ENCODE results near the gene KLHL22.

Gene KLHL22

DNA sequence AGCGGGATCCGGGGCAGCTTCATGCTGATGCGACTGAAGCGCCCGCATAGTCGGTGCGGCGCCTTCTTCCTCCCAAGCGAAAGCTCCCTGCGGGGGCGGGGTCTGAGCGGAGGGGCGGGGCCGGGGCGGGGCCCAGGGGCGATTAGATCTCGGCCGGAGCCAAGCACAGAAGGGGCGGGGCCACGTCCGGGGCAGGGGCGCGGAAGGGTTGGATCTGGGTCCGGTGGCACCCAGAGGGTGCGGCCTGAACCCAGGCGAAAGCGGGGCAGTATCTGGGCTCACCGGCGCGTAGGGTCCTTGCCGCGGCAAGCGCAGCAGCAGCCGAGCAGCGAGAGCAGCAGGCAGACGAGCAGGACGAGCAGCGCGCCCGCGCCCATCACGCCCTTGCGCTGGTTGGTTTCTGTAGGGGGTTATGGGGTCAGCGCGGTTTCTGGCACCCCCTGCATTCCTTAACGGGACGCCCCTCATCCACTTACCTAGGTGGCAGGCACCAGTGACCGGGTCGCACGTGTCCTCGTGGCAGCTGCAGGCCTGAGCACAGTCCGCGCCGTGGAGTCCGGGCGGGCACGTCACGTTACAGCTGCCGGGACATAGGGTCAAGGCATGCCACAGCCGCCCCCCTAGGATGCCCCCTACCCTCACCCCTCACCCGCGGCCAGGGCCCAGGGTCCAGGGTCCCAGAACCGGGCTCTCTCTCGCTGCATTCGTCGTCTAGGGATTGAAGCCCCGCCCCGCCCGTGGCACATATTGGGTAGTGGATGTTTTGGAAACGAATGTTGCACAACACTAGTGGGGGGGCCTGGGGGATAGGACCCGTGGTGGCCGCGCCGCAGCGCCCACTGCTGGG is 66.1 kb downstream of the KLHL22 start:
- TF ChIP-seq, protein P1, sequence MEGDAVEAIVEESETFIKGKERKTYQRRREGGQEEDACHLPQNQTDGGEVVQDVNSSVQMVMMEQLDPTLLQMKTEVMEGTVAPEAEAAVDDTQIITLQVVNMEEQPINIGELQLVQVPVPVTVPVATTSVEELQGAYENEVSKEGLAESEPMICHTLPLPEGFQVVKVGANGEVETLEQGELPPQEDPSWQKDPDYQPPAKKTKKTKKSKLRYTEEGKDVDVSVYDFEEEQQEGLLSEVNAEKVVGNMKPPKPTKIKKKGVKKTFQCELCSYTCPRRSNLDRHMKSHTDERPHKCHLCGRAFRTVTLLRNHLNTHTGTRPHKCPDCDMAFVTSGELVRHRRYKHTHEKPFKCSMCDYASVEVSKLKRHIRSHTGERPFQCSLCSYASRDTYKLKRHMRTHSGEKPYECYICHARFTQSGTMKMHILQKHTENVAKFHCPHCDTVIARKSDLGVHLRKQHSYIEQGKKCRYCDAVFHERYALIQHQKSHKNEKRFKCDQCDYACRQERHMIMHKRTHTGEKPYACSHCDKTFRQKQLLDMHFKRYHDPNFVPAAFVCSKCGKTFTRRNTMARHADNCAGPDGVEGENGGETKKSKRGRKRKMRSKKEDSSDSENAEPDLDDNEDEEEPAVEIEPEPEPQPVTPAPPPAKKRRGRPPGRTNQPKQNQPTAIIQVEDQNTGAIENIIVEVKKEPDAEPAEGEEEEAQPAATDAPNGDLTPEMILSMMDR (IDR thresholded peaks at IDR 0.05; ENCODE audit: low read depth, low read length), result no peak
- DNase-seq (ENCODE audit: low read depth in 2 of 2), result no peak
- H3K4me3 ChIP-seq (replicated peaks in 1 of 2; ENCODE audit: low read depth in 2 of 2, low read length in 2 of 2), result no peak overlapping the region

DNA sequence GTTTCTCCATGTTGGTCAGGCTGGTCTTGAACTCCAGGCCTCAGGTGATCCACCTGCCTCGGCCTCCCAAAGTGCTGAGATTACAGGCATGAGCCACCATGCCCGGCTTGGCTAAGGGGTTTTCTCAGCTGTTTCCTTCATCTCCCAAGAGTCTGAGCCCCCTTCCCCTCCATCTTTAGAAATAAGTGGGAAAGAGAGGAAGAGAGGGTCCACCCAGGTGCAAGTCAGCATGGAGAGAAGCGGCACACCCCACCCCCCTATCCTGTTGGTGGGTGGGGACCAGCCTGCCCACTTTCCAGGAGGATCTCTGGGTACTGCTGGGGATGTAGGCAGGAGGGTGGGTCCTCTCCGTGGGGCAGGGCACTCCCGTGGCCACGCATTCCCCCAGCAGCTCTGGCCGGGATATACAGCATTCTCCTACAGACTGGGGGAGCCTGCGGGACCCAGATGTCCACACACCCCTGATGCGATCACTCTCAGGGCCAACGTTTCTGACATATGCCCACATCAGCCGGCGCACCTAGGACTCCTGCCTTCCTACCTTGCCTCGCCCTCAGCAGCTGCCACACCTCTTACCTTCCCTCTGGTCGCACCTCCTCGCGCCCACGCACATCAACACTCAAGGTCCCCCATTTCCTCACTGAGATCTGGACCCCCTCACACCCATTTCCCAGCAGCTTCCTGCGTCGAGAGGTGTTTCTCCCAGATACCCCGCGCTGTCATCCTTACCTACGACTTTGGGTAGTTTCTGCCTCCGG is 66.9 kb downstream of the KLHL22 start:
- TF ChIP-seq, protein P1 (IDR thresholded peaks at IDR 0.05; ENCODE audit: low read depth, low read length), result no peak
- DNase-seq (ENCODE audit: low read depth in 2 of 2), result no peak
- H3K4me3 ChIP-seq (replicated peaks in 1 of 2; ENCODE audit: low read depth in 2 of 2, low read length in 2 of 2), result no peak overlapping the region

DNA sequence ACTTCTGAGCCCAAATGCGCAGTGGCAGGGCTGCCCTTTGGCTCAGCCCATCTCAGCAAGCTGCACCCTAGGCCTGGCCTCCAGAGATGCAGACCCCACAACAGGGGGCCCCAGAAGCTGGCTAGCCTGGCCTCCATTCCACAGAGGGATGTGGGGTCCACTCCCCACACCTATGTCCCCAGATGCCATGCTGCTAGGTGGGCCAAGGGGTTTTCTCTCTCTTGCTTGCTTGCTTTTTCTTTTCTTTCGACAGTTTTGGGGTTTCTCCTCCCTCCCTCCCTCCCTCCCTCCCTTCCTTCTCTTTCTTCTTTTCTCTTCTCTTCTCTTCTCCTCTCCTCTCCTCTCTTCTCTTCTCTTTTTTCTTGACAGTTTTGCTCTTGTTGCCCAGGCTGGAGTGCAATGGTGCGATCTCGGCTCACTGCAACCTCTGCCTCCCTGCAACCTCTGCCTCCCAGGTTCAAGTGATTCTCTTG is 67.6 kb downstream of the KLHL22 start:
- no peak overlapping the region for H3K4me3 ChIP-seq (replicated peaks in 1 of 2; ENCODE audit: low read depth in 2 of 2, low read length in 2 of 2)
- DNase-seq (ENCODE audit: low read depth in 2 of 2), result no peak
- TF ChIP-seq, protein P1 (IDR thresholded peaks at IDR 0.05; ENCODE audit: low read depth, low read length), result no peak

DNA sequence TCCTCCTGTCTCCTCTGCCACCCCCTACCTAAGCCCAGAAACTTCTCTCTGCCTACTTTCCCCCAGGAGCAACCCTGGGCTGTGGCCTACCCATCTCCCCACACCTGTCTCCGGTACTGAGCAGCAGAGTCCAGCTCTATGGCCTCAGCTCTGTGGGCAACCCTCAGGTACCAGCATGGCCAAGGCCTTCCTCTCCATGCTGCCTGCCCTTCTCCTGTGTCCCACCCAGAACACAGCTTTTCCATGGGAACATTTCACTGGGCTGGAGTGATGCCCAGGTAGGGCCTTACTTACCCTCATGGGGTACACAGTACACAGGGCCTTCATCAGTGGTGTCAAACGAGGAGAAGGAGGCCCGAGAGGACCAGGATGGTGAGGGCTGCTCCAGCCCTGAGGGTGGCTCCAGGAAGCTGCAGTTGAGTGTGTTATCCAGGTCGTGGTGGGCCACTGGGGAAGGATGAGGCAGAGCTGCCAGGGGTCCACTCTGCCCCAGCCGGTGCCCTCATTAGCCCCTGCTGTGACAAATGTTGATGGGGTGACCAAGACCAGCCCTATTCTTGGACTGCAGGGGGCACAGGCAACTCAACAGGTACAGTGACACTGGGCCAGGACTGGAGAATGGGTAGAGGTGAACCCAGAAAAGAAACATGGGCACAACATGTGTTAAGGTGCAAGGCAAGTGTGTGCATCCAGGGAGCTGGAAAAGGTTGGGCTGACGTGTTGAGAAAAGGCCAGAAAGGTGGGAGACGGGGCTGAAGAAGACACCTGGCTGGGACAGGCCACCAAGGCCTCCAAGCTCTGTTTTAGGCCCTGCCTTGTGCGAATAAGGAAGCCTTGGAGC is 68.3 kb downstream of the KLHL22 start:
- TF ChIP-seq, protein P1 (IDR thresholded peaks at IDR 0.05; ENCODE audit: low read depth, low read length), result no peak
- H3K4me3 ChIP-seq (replicated peaks in 1 of 2; ENCODE audit: low read depth in 2 of 2, low read length in 2 of 2), result no peak overlapping the region
- no peak for DNase-seq (ENCODE audit: low read depth in 2 of 2)

DNA sequence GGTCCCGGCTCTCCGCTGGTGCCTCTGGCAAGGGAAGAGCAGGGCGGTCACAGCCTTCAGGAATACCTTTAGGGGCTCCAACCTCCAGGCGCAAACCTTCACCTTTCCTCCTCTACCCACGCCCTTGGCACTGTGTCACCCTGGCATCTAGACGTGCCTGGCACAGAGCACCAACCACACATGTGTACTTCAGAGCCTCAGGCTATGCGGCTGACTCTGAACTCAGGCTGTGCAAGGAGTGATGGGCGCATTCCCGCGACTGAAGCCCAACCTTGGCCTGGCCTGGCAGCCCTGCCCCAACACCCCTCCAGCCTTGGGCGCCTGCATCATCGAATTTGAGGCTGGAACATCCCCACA is 69.4 kb downstream of the KLHL22 start:
- TF ChIP-seq, protein P1 (IDR thresholded peaks at IDR 0.05; ENCODE audit: low read depth, low read length), result no peak
- no peak overlapping the region for H3K4me3 ChIP-seq (replicated peaks in 1 of 2; ENCODE audit: low read depth in 2 of 2, low read length in 2 of 2)
- DNase-seq (ENCODE audit: low read depth in 2 of 2), result no peak

DNA sequence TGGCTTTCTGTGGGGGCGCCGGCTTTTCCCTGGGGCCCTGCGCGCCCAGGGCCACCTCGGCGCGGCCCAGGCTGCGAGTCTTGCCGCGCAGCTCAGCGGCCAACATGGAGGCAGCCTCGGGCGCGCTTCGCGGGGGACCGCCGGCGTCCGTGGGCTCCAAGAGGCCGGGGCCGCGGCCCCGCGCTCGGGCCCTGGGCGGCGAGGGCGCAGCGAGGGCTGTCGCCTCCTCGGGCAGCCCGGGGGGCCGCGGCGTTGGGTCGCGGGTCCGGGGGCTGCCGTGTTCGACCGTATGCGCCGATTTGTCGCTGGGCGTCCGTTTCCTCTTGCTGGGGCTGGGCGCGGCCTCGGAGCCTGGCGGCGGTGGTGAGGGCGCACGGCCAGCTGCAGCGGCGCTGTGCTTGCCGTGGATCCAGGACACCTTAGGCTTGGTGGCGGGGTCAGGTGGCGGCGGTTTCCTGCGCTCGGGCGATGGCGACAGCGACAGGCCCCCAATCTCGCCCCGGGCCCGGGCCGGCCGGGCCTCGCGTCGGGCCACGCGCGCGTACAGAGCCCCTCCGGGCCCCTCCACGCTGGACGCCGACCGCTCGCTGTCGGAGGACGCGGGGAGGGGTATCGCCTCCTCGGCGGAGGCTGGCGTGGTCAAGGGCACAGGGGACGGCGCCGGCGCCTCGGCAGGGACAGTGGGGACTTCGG is 69.9 kb downstream of the KLHL22 start:
- no peak overlapping the region for H3K4me3 ChIP-seq (replicated peaks in 1 of 2; ENCODE audit: low read depth in 2 of 2, low read length in 2 of 2)
- DNase-seq (ENCODE audit: low read depth in 2 of 2), result no peak
- TF ChIP-seq, protein P1 (IDR thresholded peaks at IDR 0.05; ENCODE audit: low read depth, low read length), result no peak
